ENCODE results near the gene TMEM220. TPM values are rescaled to one million over a fixed set of nuclear protein-coding genes. Genes with fewer than 3 reads are reported as not detected.

TMEM220 gene
- total and polyA plus RNA-seq, 9 of the 15 experiments (the other 6 are each of a cell fraction or from before 2014, with no cell fraction given) = not detected

- FAIRE-seq (no peak), DNase-seq (ENCODE audit: extremely low read depth in 1 of 4, low spot score in 3 of 4) (no peak), ATAC-seq (no peak)
- Histone ChIP-seq H3K36me3 (ENCODE audit: control insufficient read depth, insufficient read depth, low read length) (no peaks in the 10 kb centered on the region), H3K79me2 (ENCODE audit: control insufficient read depth, insufficient read depth, low read length) (no peaks in the 10 kb centered on the region), H4K20me1 (replicated peaks; ENCODE audit: control insufficient read depth, insufficient read depth, low read length) (no peaks in the 10 kb centered on the region), H3K27ac (ENCODE audit: extremely low read depth, low read depth, low read length) (no peak overlapping the region), H3K27me3 (ENCODE audit: control insufficient read depth in 2 of 2, insufficient read depth in 2 of 2, low read length in 2 of 2) (peaks cover 3 to 14% of the 10 kb centered on the region in 2 experiments; a peak in 3 of 5 replicates), H3K9me3 (replicated peaks; ENCODE audit: control insufficient read depth, insufficient read depth, low read depth, low read length) (no peaks in the 10 kb centered on the region), H3K9me1 (ENCODE audit: control insufficient read depth, insufficient read depth, low read length) (no peaks in the 10 kb centered on the region), H3K9ac (ENCODE audit: insufficient read depth in 1 of 2, low read depth in 2 of 2, low read length in 2 of 2) (no peak overlapping the region), H2AFZ (ENCODE audit: low read depth, low read length) (no peak overlapping the region), H3K4me3 (no peak overlapping the region), H3K4me1 (replicated peaks in 1 of 2; ENCODE audit: control insufficient read depth in 2 of 2, insufficient read depth in 2 of 2, low read length in 2 of 2) (no peaks in the 10 kb centered on the region), H3K4me2 (ENCODE audit: insufficient read depth, low read length) (no peak overlapping the region)
- BruUV-seq (replicated peaks) = no TSS peak
- CTCF ChIA-PET (ENCODE audit: low intra/inter-chr PET ratio) = no interaction called here
- no CpG with 5 or more reads among the region's 1 CpG for WGBS (ENCODE audit: insufficient coverage, low coverage, missing lambda C conversion rate)
- in situ Hi-C loops (cut with MboI) = no loop called here
- TF ChIP-seq SMC3 (conservative IDR thresholded peaks at IDR 0.05; ENCODE audit: insufficient read depth, low read depth, low read length) (no peak), ZNF124 (CRISPR knock-in tag; IDR thresholded peaks at IDR 0.05) (no peak), TFAM (CRISPR knock-in tag; conservative IDR thresholded peaks at IDR 0.05) (no peak), MEIS2 (IDR thresholded peaks at IDR 0.05; ENCODE audit: partially characterized antibody) (no peak), WHSC1 (IDR thresholded peaks at IDR 0.05; ENCODE audit: low read length) (no peak), THRAP3 (IDR thresholded peaks at IDR 0.05; ENCODE audit: borderline replicate concordance) (no peak), U2AF1 (optimal IDR thresholded peaks at IDR 0.05; ENCODE audit: low read depth, low read length) (no peak), ZNF717 (CRISPR knock-in tag; IDR thresholded peaks at IDR 0.05) (no peak), ZNF282 (CRISPR knock-in tag; IDR thresholded peaks at IDR 0.05) (no peak)
- POLR2A ChIA-PET = interaction anchor here (0.8 kb wide), 1 partner anchor 13 kb away, joined by 3 read pairs; no protein-coding TSS in a partner anchor
- intact Hi-C loops (cut with micrococcal nuclease) = no loop called here
Observed at GRCh38 chr17:10762037-10762436, 32.2 kb upstream of the TMEM220 start.

Measured in K562 (cell line).